Suprapubic skin (tissue), 4 donors: ENCODE measurements around the gene CNIH3.

ENCODE experiments used
- POLR2A ChIP-seq, 2 donors: fragments of 450-650 bp; IDR thresholded peaks; one replicate each; pipeline ENCODE4 v1.6.1; 2017; ENCODE audit warnings: antibody characterized with exemption in 2 of 2, mild to moderate bottlenecking in 2 of 2, moderate library complexity in 2 of 2
- POLR2AphosphoS5 ChIP-seq, 3 donors: sonication (generic); formaldehyde crosslinking; IDR thresholded peaks; one replicate each; pipeline ENCODE4 v1.6.1; 2017; ENCODE audit warnings: antibody characterized with exemption in 3 of 3
- TF ChIP-seq, protein P1 (sequence below), 2 donors: fragments of 200-600 bp in 1 of 2; fragments of 450-650 bp in 1 of 2; sonication (generic) in 1 of 2; IDR thresholded peaks; one replicate each; pipeline ENCODE4 v1.5.1; 2016 to 2019; ENCODE audit warnings: antibody characterized with exemption in 2 of 2, mild to moderate bottlenecking in 1 of 2, moderate library complexity in 1 of 2

DNA sequence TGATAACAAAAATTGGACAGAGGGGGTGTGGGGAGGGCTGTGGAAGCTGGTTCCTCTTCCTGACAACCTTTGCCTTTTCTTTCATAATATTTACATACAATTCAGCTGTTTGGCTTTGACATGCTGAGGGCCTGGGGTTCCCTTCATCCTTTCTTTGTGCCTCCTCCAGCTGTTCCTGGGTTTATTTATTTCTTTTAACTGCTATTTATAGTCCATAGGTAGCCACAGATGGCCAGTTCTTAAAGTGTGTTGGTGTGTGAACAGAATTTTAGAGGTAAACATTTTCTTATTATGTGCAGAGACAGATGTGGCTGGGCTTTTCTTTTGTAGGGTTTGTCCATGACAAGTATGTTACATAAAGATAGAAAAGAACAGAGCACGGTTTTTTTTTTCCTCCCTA, 34.1 kb upstream of the CNIH3 start:
- TF ChIP-seq, protein P1, sequence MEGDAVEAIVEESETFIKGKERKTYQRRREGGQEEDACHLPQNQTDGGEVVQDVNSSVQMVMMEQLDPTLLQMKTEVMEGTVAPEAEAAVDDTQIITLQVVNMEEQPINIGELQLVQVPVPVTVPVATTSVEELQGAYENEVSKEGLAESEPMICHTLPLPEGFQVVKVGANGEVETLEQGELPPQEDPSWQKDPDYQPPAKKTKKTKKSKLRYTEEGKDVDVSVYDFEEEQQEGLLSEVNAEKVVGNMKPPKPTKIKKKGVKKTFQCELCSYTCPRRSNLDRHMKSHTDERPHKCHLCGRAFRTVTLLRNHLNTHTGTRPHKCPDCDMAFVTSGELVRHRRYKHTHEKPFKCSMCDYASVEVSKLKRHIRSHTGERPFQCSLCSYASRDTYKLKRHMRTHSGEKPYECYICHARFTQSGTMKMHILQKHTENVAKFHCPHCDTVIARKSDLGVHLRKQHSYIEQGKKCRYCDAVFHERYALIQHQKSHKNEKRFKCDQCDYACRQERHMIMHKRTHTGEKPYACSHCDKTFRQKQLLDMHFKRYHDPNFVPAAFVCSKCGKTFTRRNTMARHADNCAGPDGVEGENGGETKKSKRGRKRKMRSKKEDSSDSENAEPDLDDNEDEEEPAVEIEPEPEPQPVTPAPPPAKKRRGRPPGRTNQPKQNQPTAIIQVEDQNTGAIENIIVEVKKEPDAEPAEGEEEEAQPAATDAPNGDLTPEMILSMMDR (IDR thresholded peaks at IDR 0.05), result no peak
- TF ChIP-seq POLR2AphosphoS5 (IDR thresholded peaks at IDR 0.05) (no peak), POLR2A (IDR thresholded peaks at IDR 0.05) (no peak)
